A673 (cell line): ENCODE measurements around the gene KLK14.

Source experiments
- CTCF ChIP-seq: fragments of 300-800, 200-600 bp; sonication (generic); conservative IDR thresholded peaks from 2 replicates; pipeline ENCODE4 v1.5.1; 2017; ENCODE audit warnings: low read depth, mild to moderate bottlenecking, antibody characterized with exemption, low read length, moderate library complexity, mixed read lengths
- EZH2 ChIP-seq: fragments of 200-600 bp; sonication (generic); IDR thresholded peaks from 2 replicates; pipeline ENCODE4 v1.6.1; 2017; ENCODE audit warnings: borderline replicate concordance, low read depth, mild to moderate bottlenecking, mixed read lengths, antibody characterized with exemption, low read length; ENCODE audit not compliant: poor library complexity, severe bottlenecking

- TF ChIP-seq CTCF (no peak), EZH2 (no peak)
Observed at GRCh38 chr19:51086153-51086850, 3.6 kb upstream of the KLK14 start.
